Coronary artery (tissue), 2 donors: Measurements from ENCODE around the gene BET1L.
"Not testable (repeated sequence)": the region's sequence is repeated elsewhere in the genome, so short reads cannot be mapped to it uniquely, and the experiment has no call there.

Experiments used
- DNase-seq: peaks from one replicate; pipeline ENCODE4 v3.0.0-alpha.2; 2017; ENCODE audit warnings: low spot score
- H3K27ac ChIP-seq, 2 donors: fragments of 200-600 bp; sonication (generic); one replicate each; pipeline ENCODE4 v1.5.1; 2016 to 2019
- H3K4me3 ChIP-seq: fragments of 200-600 bp; sonication (generic); 2 replicates; pipeline ENCODE4 v1.5.1; 2016; ENCODE audit warnings: mild to moderate bottlenecking, moderate library complexity
- TF ChIP-seq, protein P1 (sequence below): fragments of 200-600 bp; sonication (generic); IDR thresholded peaks from one replicate; pipeline ENCODE4 v1.5.1; 2019; ENCODE audit warnings: antibody characterized with exemption

The BET1L gene

GRCh38 chr11:200224-201003 is 6.8 kb downstream of the BET1L start:
- Histone ChIP-seq H3K27ac (no peak overlapping the region), H3K4me3 (no peak overlapping the region)
- TF ChIP-seq, protein P1, sequence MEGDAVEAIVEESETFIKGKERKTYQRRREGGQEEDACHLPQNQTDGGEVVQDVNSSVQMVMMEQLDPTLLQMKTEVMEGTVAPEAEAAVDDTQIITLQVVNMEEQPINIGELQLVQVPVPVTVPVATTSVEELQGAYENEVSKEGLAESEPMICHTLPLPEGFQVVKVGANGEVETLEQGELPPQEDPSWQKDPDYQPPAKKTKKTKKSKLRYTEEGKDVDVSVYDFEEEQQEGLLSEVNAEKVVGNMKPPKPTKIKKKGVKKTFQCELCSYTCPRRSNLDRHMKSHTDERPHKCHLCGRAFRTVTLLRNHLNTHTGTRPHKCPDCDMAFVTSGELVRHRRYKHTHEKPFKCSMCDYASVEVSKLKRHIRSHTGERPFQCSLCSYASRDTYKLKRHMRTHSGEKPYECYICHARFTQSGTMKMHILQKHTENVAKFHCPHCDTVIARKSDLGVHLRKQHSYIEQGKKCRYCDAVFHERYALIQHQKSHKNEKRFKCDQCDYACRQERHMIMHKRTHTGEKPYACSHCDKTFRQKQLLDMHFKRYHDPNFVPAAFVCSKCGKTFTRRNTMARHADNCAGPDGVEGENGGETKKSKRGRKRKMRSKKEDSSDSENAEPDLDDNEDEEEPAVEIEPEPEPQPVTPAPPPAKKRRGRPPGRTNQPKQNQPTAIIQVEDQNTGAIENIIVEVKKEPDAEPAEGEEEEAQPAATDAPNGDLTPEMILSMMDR: no peak
- DNase-seq: peak; percentile 69

- no peak overlapping the region for H3K4me3 ChIP-seq
- TF ChIP-seq, protein P1: no peak
- DNase-seq: peak; percentile 65
- H3K27ac ChIP-seq: no peak overlapping the region
Observed at GRCh38 chr11:199782-200181, 7.4 kb downstream of the BET1L start.

DNA sequence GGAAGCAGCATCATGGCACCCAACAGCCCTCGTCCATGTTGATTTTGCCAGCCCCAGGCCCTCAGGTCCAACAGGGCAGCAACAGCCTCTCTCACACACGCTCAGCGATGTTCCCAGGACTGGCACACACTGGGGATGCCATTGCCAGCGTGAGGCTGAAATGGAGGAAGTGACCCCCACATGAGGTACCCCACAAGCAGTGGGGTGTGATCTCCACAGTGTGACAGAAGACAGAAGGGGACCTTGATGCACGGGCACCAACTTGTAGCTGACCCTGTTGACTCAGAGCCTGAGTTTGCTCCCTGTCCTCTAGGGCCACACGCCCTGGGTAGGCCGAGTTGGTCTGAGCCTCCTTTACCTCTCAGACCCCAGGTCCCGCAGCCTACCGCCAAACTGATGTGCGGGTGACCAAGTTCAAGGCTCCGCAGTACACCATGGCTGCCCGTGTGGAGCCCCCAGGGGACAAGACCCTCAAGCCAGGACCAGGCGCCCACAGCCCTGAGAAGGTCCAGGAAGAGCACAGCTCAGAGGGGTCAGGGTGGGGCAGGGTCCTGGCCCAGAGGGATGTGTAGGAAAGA is 8.1 kb downstream of the BET1L start:
- TF ChIP-seq, protein P1: no peak
- no peak overlapping the region for H3K4me3 ChIP-seq
- H3K27ac ChIP-seq: no peak overlapping the region
- peak; percentile 55 for DNase-seq

DNA sequence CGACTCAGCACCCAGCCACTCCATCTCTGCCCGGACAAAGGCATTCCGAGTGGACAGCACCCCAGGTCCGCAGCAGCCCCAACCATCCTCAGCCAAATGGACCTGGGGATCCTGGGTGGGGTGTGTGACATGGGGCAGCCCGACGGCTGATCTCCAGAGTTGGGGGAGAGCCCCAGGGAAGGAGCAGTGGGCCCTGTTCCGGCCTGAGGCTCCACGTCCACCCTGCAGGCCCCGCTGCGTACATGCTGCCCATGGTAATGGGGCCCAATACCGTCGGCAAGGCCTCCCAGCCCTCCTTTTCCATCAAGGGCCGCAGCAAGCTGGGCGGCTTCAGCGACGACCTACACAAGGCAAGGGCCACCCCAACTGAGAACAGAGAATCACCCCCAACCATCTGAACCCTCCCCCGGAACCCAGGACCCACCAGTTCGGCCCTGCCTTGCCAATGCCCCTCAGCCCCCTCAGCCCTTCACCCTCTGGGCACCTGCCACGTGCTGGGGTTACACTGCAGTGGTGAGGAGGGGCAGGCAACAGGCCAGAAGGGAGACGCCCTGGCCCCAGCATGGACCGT is 8.9 kb downstream of the BET1L start:
- TF ChIP-seq, protein P1: no peak
- no peak overlapping the region for H3K4me3 ChIP-seq
- H3K27ac ChIP-seq: no peak overlapping the region
- DNase-seq: peak; percentile 67

GRCh38 chr11:197741-198235 is 9.4 kb downstream of the BET1L start:
- peak; percentile 66 for DNase-seq
- H3K27ac ChIP-seq: no peak overlapping the region
- H3K4me3 ChIP-seq: no peak overlapping the region
- TF ChIP-seq, protein P1: no peak

DNA sequence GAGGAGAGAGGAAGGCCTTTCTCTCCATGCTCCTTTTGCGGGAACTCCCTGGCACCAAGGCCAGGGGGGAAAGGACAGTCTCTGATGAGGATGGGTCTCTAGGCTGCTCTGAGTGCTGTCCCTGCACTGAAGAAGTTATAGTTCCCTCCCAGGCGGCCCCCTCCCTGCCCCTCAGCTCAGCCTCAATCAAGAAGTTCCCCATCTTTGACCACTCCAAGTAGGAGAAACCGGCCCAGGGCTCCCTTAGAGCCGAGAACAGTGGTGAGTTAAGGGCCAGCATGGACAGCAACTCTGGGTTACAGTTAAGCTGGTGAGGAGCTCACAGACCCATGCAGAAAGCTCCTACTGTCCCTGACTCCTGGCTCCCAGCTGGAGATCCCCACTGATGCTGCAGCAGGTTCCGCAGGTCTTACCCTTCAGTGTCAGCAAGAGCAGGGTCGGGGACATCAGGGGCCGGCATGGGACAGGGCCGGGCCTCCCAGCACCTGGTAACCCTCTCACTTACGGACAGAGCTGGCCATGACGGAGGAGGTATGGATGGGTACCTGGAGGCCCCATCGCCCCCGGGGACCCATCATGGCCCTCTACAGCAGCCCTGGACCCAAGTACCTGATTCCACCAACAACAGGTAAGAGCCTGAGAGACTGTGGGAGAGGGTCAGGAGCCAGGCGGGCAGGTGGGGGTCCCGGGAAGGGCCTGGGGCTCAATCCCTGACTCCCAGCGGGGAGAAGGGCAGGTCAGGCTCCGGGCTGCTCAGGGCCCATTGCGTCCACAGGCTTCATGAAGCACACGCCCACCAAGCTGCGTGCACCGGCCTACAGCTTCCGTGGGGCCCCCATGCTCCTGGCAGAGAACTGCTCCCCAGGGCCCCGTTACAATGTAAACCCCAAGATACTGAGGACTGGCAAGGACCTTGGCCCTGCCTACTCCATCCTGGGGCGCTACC is 10.1 kb downstream of the BET1L start:
- Histone ChIP-seq H3K27ac (no peak overlapping the region), H3K4me3 (no peak overlapping the region)
- peak; percentile 66 for DNase-seq
- TF ChIP-seq, protein P1: no peak

DNA sequence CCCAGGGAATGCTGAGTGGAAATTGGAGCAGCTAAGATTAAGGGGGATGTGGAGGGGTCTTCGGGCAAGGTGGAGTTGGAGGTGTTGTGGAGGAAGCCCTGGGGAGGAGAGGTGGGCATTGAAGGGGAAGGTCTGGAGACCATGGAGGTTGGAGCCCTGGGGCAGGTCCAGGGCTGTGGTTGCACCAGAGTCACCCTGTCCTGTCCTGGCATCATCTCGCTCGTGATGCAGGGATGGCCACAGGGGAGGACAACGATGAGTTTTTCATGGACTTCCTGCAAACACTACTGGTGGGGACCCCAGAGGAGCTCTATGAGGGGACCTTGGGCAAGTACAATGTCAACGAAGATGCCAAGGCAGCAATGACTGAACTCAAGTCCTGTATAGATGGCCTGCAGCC is 13.7 kb downstream of the BET1L start:
- DNase-seq: peak; percentile 45
- H3K27ac ChIP-seq, H3K4me3 ChIP-seq: not testable (repeated sequence)

GRCh38 chr11:192674-193128 is 14.5 kb downstream of the BET1L start, which contains the start of gene SCGB1C1:
TSS of gene SCGB1C1 (plus strand) at chr11:193078. CDS start at chr11:193100, 22 bp downstream.
- H3K27ac ChIP-seq, H3K4me3 ChIP-seq, DNase-seq: not testable (repeated sequence)
